ENCODE measurements around the gene SLC9A2.

SLC9A2 gene

GRCh38 chr2:102618452-102619413, 620 bp upstream of the SLC9A2 start:
- DNase-seq (ENCODE audit: low spot score) = no peak
- H3K27ac ChIP-seq = no peak overlapping the region
- no peak for TF ChIP-seq CTCF (IDR thresholded peaks at IDR 0.05)
- peak overlapping the region; percentile 72 for H3K4me3 ChIP-seq

- no peak overlapping the region for H3K27ac ChIP-seq
- TF ChIP-seq CTCF (IDR thresholded peaks at IDR 0.05) = no peak
- DNase-seq (ENCODE audit: low spot score) = no peak
- peak overlapping the region; percentile 72 for H3K4me3 ChIP-seq
Observed at GRCh38 chr2:102620332-102620731, 979 bp downstream of the SLC9A2 start.

- DNase-seq (ENCODE audit: low spot score) = no peak
- Histone ChIP-seq H3K4me3 (no peak overlapping the region), H3K27ac (no peak overlapping the region)
- no peak for TF ChIP-seq CTCF (IDR thresholded peaks at IDR 0.05)
Observed at GRCh38 chr2:102621630-102622029, 2.3 kb downstream of the SLC9A2 start.

GRCh38 chr2:102622646-102623045, 3.3 kb downstream of the SLC9A2 start:
- Histone ChIP-seq H3K4me3 (no peak overlapping the region), H3K27ac (no peak overlapping the region)
- no peak for DNase-seq (ENCODE audit: low spot score)
- no peak for TF ChIP-seq CTCF (IDR thresholded peaks at IDR 0.05)

GRCh38 chr2:102630458-102630857, 11.1 kb downstream of the SLC9A2 start:
- TF ChIP-seq CTCF (IDR thresholded peaks at IDR 0.05) = no peak
- DNase-seq (ENCODE audit: low spot score) = no peak

GRCh38 chr2:102632380-102633175, 13.2 kb downstream of the SLC9A2 start:
- TF ChIP-seq CTCF (IDR thresholded peaks at IDR 0.05) = no peak
- Histone ChIP-seq H3K4me3 (no peak overlapping the region), H3K27ac (no peak overlapping the region)
- DNase-seq (ENCODE audit: low spot score) = no peak

More at GRCh38 chr2:102630458-102630857, 11.1 kb downstream of the SLC9A2 start:
- no peak overlapping the region for H3K27ac ChIP-seq
- H3K4me3 ChIP-seq = no peak overlapping the region
